Measurements from ENCODE around the gene PNPLA3. TPM values are rescaled to one million over a fixed set of nuclear protein-coding genes. Genes with fewer than 3 reads are reported as not detected.
"Not testable (repeated sequence)": the region's sequence is repeated elsewhere in the genome, so short reads cannot be mapped to it uniquely, and the experiment has no call there.

The PNPLA3 gene
- polyA plus RNA-seq, 2 donors = 0.19 to 0.41 TPM

DNA sequence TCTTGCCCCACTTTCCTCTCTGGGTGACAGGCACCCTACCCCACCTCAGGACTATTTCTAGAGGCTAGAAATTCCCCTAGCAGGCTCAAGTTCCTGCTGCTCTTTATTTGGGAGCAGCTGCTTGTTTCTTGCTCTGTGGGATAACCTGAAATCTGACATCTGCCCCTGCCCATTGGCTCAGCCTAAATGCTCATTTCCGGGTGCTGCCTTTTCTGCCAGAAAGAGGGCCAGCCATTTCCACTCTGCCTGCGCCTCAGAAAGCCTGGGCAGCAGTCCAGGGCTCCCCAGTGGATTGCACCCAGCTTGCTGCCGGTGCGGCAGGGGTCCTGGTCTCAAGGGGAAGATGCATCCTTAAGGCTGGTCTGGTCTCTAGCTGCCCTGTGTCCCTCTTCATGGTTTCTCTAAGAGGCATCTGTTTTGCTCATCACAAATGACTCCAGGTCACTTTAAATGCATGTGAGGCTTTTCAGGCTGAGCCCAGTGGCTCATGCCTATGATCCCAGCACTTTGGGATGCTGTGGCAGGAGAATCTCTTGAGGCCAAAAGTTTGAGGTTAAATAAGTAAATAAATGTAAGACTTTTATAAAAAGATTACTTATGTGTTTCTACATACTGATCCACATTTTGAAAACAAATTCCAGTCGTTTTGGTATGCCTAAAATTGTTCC, 21.5 kb upstream of the PNPLA3 start:
- Histone ChIP-seq H3K27me3 (ENCODE audit: control insufficient read depth in 1 of 2, insufficient read depth in 2 of 2, low read length in 2 of 2) (no peaks in the 10 kb centered on the region), H3K36me3 (ENCODE audit: control insufficient read depth in 2 of 2, insufficient read depth in 2 of 2, low read length in 1 of 2) (no peaks in the 10 kb centered on the region), H3K4me3 (ENCODE audit: low read depth in 1 of 2, low read length in 2 of 2) (no peak overlapping the region), H3K4me1 (ENCODE audit: control insufficient read depth in 2 of 2, insufficient read depth in 2 of 2, low read length in 1 of 2) (peaks cover 0 to 3% of the 10 kb centered on the region in 2 donors), H3K9me3 (ENCODE audit: control insufficient read depth in 2 of 2, insufficient read depth in 1 of 2, low read depth in 1 of 2, low read length in 1 of 2) (no peaks in the 10 kb centered on the region), H3K27ac (ENCODE audit: low read depth in 2 of 2, low read length in 1 of 2) (no peak overlapping the region)
- WGBS, 2 donors = 34 to 49% methylated on average over 5 of the region's 5 CpGs

DNA sequence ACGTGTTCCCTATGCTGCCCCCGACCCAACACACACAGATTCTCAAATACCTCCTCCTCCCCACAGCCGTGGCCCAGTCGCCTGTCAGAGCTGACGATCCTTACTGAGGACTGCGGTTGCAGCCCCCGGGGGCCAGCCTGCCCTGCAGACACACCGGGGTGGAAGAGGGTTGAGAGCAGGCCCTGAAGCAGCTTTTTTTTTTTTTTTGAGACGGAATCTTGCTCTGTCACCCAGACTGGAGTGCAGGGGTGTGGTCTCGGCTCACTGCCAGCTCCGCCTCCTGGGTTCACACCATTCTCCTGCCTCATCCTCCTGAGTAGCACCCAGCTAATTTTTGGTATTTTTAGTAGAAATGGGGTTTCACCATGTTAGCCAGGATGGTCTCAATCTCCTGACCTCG, 20.6 kb upstream of the PNPLA3 start:
- H3K36me3 ChIP-seq (ENCODE audit: control insufficient read depth in 2 of 2, insufficient read depth in 2 of 2, low read length in 1 of 2); H3K4me1 ChIP-seq (ENCODE audit: control insufficient read depth in 2 of 2, insufficient read depth in 2 of 2, low read length in 1 of 2); H3K27ac ChIP-seq (ENCODE audit: low read depth in 2 of 2, low read length in 1 of 2); H3K4me3 ChIP-seq (ENCODE audit: low read depth in 1 of 2, low read length in 2 of 2); H3K9me3 ChIP-seq (ENCODE audit: control insufficient read depth in 2 of 2, insufficient read depth in 1 of 2, low read depth in 1 of 2, low read length in 1 of 2); H3K27me3 ChIP-seq (ENCODE audit: control insufficient read depth in 1 of 2, insufficient read depth in 2 of 2, low read length in 2 of 2): not testable (repeated sequence)
- 61 to 62% methylated on average over 11 to 12 of the region's 12 CpGs for WGBS, 2 donors

DNA sequence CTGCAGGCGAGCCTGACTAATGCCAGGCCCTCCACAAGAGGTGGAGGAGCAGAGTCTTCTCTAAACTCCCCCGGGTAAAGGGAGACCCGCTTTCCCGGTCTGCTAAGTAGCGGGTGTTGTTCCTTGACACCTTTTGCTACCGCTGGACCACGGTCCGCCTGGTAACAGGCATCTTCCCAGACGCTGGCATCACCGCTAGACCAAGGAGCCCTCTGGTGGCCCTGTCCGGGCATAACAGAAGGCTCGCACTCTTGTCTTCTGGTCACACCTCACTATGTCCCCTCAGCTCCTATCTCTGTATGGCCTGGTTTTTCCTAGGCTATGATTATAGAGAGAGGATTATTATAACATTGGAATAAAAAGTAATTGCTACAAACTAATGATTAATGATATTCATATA, 19.2 kb upstream of the PNPLA3 start:
- H3K36me3 ChIP-seq (ENCODE audit: control insufficient read depth in 2 of 2, insufficient read depth in 2 of 2, low read length in 1 of 2); H3K9me3 ChIP-seq (ENCODE audit: control insufficient read depth in 2 of 2, insufficient read depth in 1 of 2, low read depth in 1 of 2, low read length in 1 of 2); H3K4me1 ChIP-seq (ENCODE audit: control insufficient read depth in 2 of 2, insufficient read depth in 2 of 2, low read length in 1 of 2); H3K4me3 ChIP-seq (ENCODE audit: low read depth in 1 of 2, low read length in 2 of 2); H3K27me3 ChIP-seq (ENCODE audit: control insufficient read depth in 1 of 2, insufficient read depth in 2 of 2, low read length in 2 of 2); H3K27ac ChIP-seq (ENCODE audit: low read depth in 2 of 2, low read length in 1 of 2): not testable (repeated sequence)
- 34 to 36% methylated on average over 12 of the region's 12 CpGs for WGBS, 2 donors

DNA sequence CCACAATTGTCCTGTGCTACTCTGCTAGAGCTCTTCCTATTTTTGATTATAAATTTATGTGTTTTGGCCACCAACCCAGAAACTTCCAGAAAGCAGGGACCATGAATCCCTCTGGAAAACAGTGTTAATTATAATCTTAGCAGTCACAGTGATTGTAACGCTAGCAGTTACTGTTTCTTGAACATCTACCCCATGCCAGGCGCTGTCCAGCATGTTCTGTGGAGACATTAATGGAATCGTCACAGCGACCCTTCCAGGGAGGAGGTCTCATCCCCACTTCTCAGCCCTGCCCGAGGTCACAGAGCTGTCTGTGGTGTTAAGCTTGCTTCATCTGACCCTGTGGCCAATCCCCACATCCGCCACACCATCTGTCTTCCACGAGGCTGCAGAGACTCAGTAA, 17.9 kb upstream of the PNPLA3 start:
- Histone ChIP-seq H3K4me1 (ENCODE audit: control insufficient read depth in 2 of 2, insufficient read depth in 2 of 2, low read length in 1 of 2) (no peaks in the 10 kb centered on the region), H3K36me3 (ENCODE audit: control insufficient read depth in 2 of 2, insufficient read depth in 2 of 2, low read length in 1 of 2) (no peaks in the 10 kb centered on the region), H3K27ac (ENCODE audit: low read depth in 2 of 2, low read length in 1 of 2) (no peak overlapping the region), H3K9me3 (ENCODE audit: control insufficient read depth in 2 of 2, insufficient read depth in 1 of 2, low read depth in 1 of 2, low read length in 1 of 2) (no peaks in the 10 kb centered on the region), H3K4me3 (ENCODE audit: low read depth in 1 of 2, low read length in 2 of 2) (no peak overlapping the region), H3K27me3 (ENCODE audit: control insufficient read depth in 1 of 2, insufficient read depth in 2 of 2, low read length in 2 of 2) (no peaks in the 10 kb centered on the region)
- 40 to 45% methylated on average over 7 of the region's 7 CpGs for WGBS, 2 donors

DNA sequence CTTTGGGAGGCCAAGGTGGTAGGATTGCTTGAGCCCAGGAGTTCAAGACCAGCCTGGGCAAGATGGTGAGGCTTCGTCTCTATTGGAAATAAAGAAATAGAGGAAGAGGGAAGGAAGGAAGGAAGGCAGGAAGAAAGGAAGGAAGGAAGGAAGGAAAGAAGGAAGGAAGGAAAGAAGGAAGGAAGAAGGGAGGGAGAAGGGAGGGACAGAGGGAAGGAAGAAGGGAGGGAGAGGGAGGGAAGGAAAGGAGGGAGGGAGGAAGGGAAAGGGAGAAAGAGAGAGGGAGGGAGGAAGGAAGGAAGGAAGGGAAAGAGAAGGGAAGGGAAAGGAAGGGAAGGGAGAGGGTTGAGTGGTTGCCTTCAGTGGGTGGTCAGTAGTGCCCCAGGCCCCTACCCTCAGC, 13.9 kb upstream of the PNPLA3 start:
- Histone ChIP-seq H3K27ac (ENCODE audit: low read depth in 2 of 2, low read length in 1 of 2) (no peak overlapping the region), H3K27me3 (ENCODE audit: control insufficient read depth in 1 of 2, insufficient read depth in 2 of 2, low read length in 2 of 2) (no peaks in the 10 kb centered on the region), H3K4me3 (ENCODE audit: low read depth in 1 of 2, low read length in 2 of 2) (no peak overlapping the region), H3K4me1 (ENCODE audit: control insufficient read depth in 2 of 2, insufficient read depth in 2 of 2, low read length in 1 of 2) (no peaks in the 10 kb centered on the region), H3K36me3 (ENCODE audit: control insufficient read depth in 2 of 2, insufficient read depth in 2 of 2, low read length in 1 of 2) (no peaks in the 10 kb centered on the region), H3K9me3 (ENCODE audit: control insufficient read depth in 2 of 2, insufficient read depth in 1 of 2, low read depth in 1 of 2, low read length in 1 of 2) (peaks cover 0 to 2% of the 10 kb centered on the region in 2 donors)
- 78 to 83% methylated on average over 1 of the region's 1 CpG for WGBS, 2 donors

DNA sequence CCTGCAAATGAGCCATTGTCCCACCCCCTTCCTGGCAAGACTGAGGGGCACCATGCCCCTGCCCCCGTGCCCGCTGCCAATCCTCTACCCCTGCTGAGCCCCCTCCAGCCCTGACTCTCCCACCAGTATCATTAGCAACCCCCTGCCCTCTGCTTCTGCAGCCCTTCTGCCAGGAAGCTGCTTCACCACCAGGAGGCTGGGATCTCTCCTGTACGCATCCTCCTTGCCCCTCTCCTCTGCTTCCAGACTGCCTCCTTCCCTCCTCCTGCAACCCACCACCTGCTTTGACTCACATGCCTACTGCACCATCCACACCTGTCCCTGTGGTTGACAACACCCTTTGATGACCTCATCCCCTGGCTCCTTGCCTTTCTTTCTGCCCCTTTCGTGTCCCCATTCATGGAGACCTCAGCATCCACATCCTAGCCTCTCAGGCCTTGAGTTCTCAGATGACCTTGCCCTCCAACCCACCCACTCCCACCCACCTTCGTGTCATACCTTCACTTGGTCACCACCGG, 13.4 kb upstream of the PNPLA3 start:
- Histone ChIP-seq H3K27me3 (ENCODE audit: control insufficient read depth in 1 of 2, insufficient read depth in 2 of 2, low read length in 2 of 2) (no peaks in the 10 kb centered on the region), H3K27ac (ENCODE audit: low read depth in 2 of 2, low read length in 1 of 2) (no peak overlapping the region), H3K4me1 (ENCODE audit: control insufficient read depth in 2 of 2, insufficient read depth in 2 of 2, low read length in 1 of 2) (no peaks in the 10 kb centered on the region), H3K4me3 (ENCODE audit: low read depth in 1 of 2, low read length in 2 of 2) (no peak overlapping the region), H3K9me3 (ENCODE audit: control insufficient read depth in 2 of 2, insufficient read depth in 1 of 2, low read depth in 1 of 2, low read length in 1 of 2) (peaks cover 0 to 2% of the 10 kb centered on the region in 2 donors), H3K36me3 (ENCODE audit: control insufficient read depth in 2 of 2, insufficient read depth in 2 of 2, low read length in 1 of 2) (no peaks in the 10 kb centered on the region)
- 59 to 62% methylated on average over 6 of the region's 6 CpGs for WGBS, 2 donors

DNA sequence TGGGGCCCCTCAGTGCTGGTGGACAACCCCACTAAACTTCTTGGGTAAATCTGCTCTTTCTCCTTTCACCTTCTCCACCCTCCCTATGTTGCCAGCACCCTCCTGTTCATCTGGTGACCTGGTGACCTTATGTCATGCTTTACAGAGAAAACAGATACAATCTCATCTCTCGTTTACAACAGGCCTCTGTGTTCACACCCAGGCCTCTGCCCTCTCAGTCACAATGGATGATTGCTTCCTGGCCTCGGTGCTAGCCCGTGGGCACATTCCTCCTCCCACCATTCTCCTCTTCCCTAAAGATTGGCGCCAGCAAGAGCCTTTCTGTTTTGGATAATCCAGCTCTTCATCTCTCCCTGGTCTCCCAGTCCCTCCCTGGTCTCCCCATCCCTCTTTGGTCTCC, 12.3 kb upstream of the PNPLA3 start:
- H3K27ac ChIP-seq (ENCODE audit: low read depth in 2 of 2, low read length in 1 of 2) = no peak overlapping the region
- peaks cover 0 to 6% of the 10 kb centered on the region in 2 donors for H3K9me3 ChIP-seq (ENCODE audit: control insufficient read depth in 2 of 2, insufficient read depth in 1 of 2, low read depth in 1 of 2, low read length in 1 of 2)
- no peaks in the 10 kb centered on the region for H3K27me3 ChIP-seq (ENCODE audit: control insufficient read depth in 1 of 2, insufficient read depth in 2 of 2, low read length in 2 of 2)
- H3K4me3 ChIP-seq (ENCODE audit: low read depth in 1 of 2, low read length in 2 of 2) = no peak overlapping the region
- H3K4me1 ChIP-seq (ENCODE audit: control insufficient read depth in 2 of 2, insufficient read depth in 2 of 2, low read length in 1 of 2) = no peaks in the 10 kb centered on the region
- H3K36me3 ChIP-seq (ENCODE audit: control insufficient read depth in 2 of 2, insufficient read depth in 2 of 2, low read length in 1 of 2) = no peaks in the 10 kb centered on the region
- 14 to 37% methylated on average over 4 of the region's 4 CpGs for WGBS, 2 donors

DNA sequence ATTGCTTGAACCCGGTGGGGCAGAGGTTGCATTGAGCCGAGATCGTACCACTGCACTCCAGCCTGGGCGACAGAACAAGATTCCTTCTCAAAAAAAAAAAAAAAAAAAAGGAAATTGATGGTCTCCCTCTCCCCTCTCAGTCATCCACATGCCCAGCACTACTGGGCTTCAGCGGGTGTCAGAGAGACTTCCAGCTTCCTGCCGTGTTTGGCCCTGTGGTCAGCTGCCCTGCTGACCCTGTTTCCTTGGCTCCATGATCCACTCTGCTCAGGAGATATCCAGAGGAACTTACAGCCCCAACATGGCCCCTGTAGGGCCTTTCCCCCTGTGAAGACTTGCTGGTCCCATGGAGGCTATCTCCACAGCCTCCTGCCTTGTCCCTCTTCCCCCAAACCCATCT, 6.1 kb upstream of the PNPLA3 start:
- WGBS, 2 donors = 84% methylated on average over 6 of the region's 6 CpGs
- Histone ChIP-seq H3K27ac (ENCODE audit: low read depth in 2 of 2, low read length in 1 of 2) (no peak overlapping the region), H3K4me3 (ENCODE audit: low read depth in 1 of 2, low read length in 2 of 2) (no peak overlapping the region), H3K27me3 (ENCODE audit: control insufficient read depth in 1 of 2, insufficient read depth in 2 of 2, low read length in 2 of 2) (no peaks in the 10 kb centered on the region), H3K4me1 (ENCODE audit: control insufficient read depth in 2 of 2, insufficient read depth in 2 of 2, low read length in 1 of 2) (no peaks in the 10 kb centered on the region), H3K9me3 (ENCODE audit: control insufficient read depth in 2 of 2, insufficient read depth in 1 of 2, low read depth in 1 of 2, low read length in 1 of 2) (peaks cover 0 to 4% of the 10 kb centered on the region in 2 donors), H3K36me3 (ENCODE audit: control insufficient read depth in 2 of 2, insufficient read depth in 2 of 2, low read length in 1 of 2) (no peaks in the 10 kb centered on the region)

DNA sequence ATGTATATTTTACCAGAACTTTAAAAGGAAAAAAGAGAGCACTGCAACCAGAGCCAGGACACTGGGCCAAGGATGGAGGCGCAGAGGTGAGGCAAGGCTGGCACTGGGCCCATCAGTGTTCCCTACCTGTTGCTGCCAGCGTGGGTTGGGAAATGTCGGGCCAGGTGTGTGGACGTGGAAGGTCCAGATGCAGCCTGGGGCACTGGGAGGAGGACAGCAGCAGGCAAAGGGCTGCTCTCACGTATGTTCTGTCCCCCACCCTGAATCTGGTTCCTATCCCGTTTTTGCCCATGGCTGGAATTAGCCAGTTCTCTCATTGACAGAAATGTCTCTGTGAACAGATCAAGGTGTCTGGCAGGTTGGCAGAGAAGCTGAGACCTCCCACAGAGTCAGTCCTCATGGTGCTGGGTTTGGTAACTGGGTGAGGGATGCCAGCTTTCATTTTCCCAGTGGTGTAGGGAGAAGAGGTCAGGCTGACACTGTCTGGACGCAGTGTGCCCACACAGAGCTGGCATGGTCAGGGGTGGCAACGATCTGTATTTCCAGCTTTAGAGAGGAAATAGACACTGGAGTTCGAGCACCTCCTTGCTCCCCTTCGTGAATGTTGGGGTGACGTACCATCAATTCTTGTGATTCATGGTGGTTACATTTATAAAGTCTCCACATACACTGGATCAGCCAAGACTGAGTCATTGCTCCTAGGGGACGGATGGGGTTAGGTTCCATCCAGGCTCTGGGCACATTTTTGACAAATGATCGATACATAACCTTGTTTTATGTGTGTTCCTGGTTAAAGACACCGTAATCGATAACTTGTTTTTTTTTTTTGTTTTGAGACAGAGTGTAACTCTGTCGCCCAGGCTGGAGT, 4.3 kb upstream of the PNPLA3 start:
- Histone ChIP-seq H3K27ac (ENCODE audit: low read depth in 2 of 2, low read length in 1 of 2) (no peak overlapping the region), H3K27me3 (ENCODE audit: control insufficient read depth in 1 of 2, insufficient read depth in 2 of 2, low read length in 2 of 2) (no peaks in the 10 kb centered on the region), H3K4me3 (ENCODE audit: low read depth in 1 of 2, low read length in 2 of 2) (no peak overlapping the region), H3K36me3 (ENCODE audit: control insufficient read depth in 2 of 2, insufficient read depth in 2 of 2, low read length in 1 of 2) (no peaks in the 10 kb centered on the region), H3K4me1 (ENCODE audit: control insufficient read depth in 2 of 2, insufficient read depth in 2 of 2, low read length in 1 of 2) (peaks cover 2 to 5% of the 10 kb centered on the region in 2 donors), H3K9me3 (ENCODE audit: control insufficient read depth in 2 of 2, insufficient read depth in 1 of 2, low read depth in 1 of 2, low read length in 1 of 2) (peaks cover 0 to 4% of the 10 kb centered on the region in 2 donors)
- 55 to 67% methylated on average over 16 of the region's 16 CpGs for WGBS, 2 donors

Measured in esophagus (tissue), 2 donors.